GM12864 (cell line): ENCODE data around the gene KRTAP12-2.

Experiments used
- DNase-seq: peaks from one replicate; pipeline ENCODE4 v3.0.0-alpha.2; 2011; ENCODE audit warnings: low read depth
- H3K4me3 ChIP-seq: 2 replicates; pipeline ENCODE4 v1.5.1; 2011; ENCODE audit warnings: mild to moderate bottlenecking, low read depth, low read length, control low read depth
- CTCF ChIP-seq: IDR thresholded peaks from 2 replicates; pipeline ENCODE4 v1.5.1; 2011; ENCODE audit warnings: low read depth, mild to moderate bottlenecking, moderate library complexity, low read length, control low read depth, inconsistent platforms; ENCODE audit errors: missing control alignments

KRTAP12-2 gene

GRCh38 chr21:44710756-44711326, 44.1 kb upstream of the KRTAP12-2 start:
- no peak overlapping the region for H3K4me3 ChIP-seq
- no peak for TF ChIP-seq CTCF
- no peak for DNase-seq

- no peak for DNase-seq
- H3K4me3 ChIP-seq = no peak overlapping the region
- TF ChIP-seq CTCF = no peak
These were observed 43.6 kb upstream of the KRTAP12-2 start for GRCh38 chr21:44710294-44710665.

- DNase-seq = no peak
- no peak for TF ChIP-seq CTCF
- no peak overlapping the region for H3K4me3 ChIP-seq
These were observed 42.9 kb upstream of the KRTAP12-2 start for GRCh38 chr21:44709426-44710293.

- no peak overlapping the region for H3K4me3 ChIP-seq
- no peak for TF ChIP-seq CTCF
- no peak for DNase-seq
These were observed 42.2 kb upstream of the KRTAP12-2 start for GRCh38 chr21:44708866-44709425.

- TF ChIP-seq CTCF = no peak
- no peak for DNase-seq
- H3K4me3 ChIP-seq = no peak overlapping the region
These were observed 41.6 kb upstream of the KRTAP12-2 start for GRCh38 chr21:44708213-44708865.

GRCh38 chr21:44706706-44707581, 40.2 kb upstream of the KRTAP12-2 start:
- no peak for DNase-seq
- no peak for TF ChIP-seq CTCF
- H3K4me3 ChIP-seq = no peak overlapping the region
